Peyer's patch (tissue), 4 donors: Measurements from ENCODE around the gene SUMO4.

Experiments used
- POLR2A ChIP-seq, 2 donors: fragments of 450-650 bp; IDR thresholded peaks; one replicate each; pipeline ENCODE4 v1.5.1; 2017; ENCODE audit warnings: antibody characterized with exemption in 2 of 2, mild to moderate bottlenecking in 2 of 2, moderate library complexity in 2 of 2
- TF ChIP-seq, protein P1 (sequence below), 6 experiments: fragments of 450-650 bp in 4 of 6; fragments of 200-600 bp in 2 of 6; sonication (generic) in 1 of 6; IDR thresholded peaks; one replicate each; pipeline ENCODE4 v1.5.1; 2017 to 2019; ENCODE audit warnings: antibody characterized with exemption in 6 of 6, mild to moderate bottlenecking in 3 of 6, moderate library complexity in 1 of 6

DNA sequence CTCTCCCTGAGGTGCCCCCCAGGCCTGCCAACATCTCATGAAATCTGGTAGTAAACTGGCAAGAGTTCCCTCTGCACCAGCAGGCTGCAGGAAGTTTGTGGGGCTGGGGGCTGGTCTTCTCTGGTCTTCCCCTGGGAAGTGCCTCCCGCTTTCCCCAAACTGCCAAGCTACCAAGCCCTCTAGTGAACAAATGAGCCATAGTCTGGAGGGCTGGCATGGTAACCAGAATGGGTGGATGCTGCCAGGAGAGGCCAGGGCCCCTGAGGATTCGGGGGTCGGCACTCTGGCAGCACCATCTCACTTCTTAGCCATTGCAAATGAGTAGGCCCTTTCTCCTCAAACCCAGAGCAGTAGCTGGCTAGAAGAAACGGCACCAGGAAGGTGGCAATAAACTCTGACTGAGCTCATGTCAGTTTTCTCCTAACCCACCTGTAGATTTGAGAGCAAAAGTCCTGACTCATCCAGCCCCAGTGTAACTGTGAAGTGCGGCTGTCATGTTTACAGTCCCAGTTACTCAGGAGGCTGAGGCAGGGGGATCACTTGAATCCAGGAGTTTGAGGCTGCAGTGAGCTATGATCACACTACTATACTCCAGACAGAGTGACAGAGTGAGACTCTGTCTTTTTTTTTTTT lies 48.9 kb downstream of the SUMO4 start:
- TF ChIP-seq, protein P1, sequence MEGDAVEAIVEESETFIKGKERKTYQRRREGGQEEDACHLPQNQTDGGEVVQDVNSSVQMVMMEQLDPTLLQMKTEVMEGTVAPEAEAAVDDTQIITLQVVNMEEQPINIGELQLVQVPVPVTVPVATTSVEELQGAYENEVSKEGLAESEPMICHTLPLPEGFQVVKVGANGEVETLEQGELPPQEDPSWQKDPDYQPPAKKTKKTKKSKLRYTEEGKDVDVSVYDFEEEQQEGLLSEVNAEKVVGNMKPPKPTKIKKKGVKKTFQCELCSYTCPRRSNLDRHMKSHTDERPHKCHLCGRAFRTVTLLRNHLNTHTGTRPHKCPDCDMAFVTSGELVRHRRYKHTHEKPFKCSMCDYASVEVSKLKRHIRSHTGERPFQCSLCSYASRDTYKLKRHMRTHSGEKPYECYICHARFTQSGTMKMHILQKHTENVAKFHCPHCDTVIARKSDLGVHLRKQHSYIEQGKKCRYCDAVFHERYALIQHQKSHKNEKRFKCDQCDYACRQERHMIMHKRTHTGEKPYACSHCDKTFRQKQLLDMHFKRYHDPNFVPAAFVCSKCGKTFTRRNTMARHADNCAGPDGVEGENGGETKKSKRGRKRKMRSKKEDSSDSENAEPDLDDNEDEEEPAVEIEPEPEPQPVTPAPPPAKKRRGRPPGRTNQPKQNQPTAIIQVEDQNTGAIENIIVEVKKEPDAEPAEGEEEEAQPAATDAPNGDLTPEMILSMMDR (IDR thresholded peaks at IDR 0.05): no peak
- no peak for TF ChIP-seq POLR2A (IDR thresholded peaks at IDR 0.05)
